HG02588 (cell line): ENCODE measurements around the gene SLC35B1.

Source experiments
- ATAC-seq: cut with Tn5 transposase; IDR thresholded peaks from one replicate; pipeline ENCODE4 v1.9.1; 2021; ENCODE audit warnings: mild to moderate bottlenecking, moderate library complexity; ENCODE audit not compliant: unreplicated experiment

The SLC35B1 gene

GRCh38 chr17:49700960-49701359 is 6.8 kb downstream of the SLC35B1 start:
- no peak for ATAC-seq

GRCh38 chr17:49699966-49700575 is 7.7 kb downstream of the SLC35B1 start:
- ATAC-seq: no peak

- no peak for ATAC-seq
These were observed 9.8 kb downstream of the SLC35B1 start for GRCh38 chr17:49698005-49698404.

GRCh38 chr17:49696233-49696761 is 11.5 kb downstream of the SLC35B1 start:
- ATAC-seq: peak; percentile 60

- ATAC-seq: no peak
These were observed 12.0 kb downstream of the SLC35B1 start for GRCh38 chr17:49695698-49696232.

- no peak for ATAC-seq
These were observed 12.7 kb downstream of the SLC35B1 start for GRCh38 chr17:49694847-49695697.

GRCh38 chr17:49692751-49693150 is 15.0 kb downstream of the SLC35B1 start:
- no peak for ATAC-seq

- ATAC-seq: no peak
These were observed 16.0 kb downstream of the SLC35B1 start for GRCh38 chr17:49691677-49692191.

GRCh38 chr17:49691086-49691676 is 16.6 kb downstream of the SLC35B1 start:
- no peak for ATAC-seq

GRCh38 chr17:49690256-49690655 is 17.5 kb downstream of the SLC35B1 start:
- ATAC-seq: no peak

- no peak for ATAC-seq
These were observed 18.9 kb downstream of the SLC35B1 start for GRCh38 chr17:49688848-49689247.

GRCh38 chr17:49687878-49688491 is 19.8 kb downstream of the SLC35B1 start:
- no peak for ATAC-seq

- no peak for ATAC-seq
These were observed 26.4 kb downstream of the SLC35B1 start for GRCh38 chr17:49681106-49681979.

GRCh38 chr17:49680314-49680713 is 27.4 kb downstream of the SLC35B1 start:
- no peak for ATAC-seq

GRCh38 chr17:49677933-49678847 is 29.6 kb downstream of the SLC35B1 start, which contains the start of gene SPOP:
SPOP (minus strand) TSS chr17:49678097; CDS start chr17:49622810, 55,287 bp downstream.
- ATAC-seq: peak; percentile 70

GRCh38 chr17:49677134-49677932 is 30.4 kb downstream of the SLC35B1 start:
- peak; percentile 56 for ATAC-seq

GRCh38 chr17:49676276-49676868 is 31.4 kb downstream of the SLC35B1 start:
- peak; percentile 56 for ATAC-seq
